Measurements from ENCODE around the gene NRXN3.

NRXN3 gene

DNA sequence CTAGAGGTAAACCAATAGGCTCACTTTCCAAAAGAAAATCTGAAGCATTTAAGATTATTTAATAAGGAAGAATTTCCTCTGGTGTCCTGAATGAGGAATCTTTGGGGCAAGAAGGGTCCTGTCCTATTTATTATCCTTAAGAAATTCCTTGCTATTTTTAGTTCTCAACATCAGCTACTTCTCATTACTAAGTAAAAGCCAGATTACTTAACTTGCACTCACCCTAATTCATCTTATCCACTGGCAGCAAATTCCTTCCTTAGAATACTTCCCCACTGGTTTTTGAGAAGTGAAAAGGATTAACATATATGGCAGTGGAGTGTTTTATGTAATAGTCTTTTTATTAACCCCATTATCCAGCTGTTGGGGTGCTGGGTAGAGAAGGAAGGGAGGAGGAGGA is 1273.4 kb downstream of the NRXN3 start:
- DNase-seq = no peak

DNA sequence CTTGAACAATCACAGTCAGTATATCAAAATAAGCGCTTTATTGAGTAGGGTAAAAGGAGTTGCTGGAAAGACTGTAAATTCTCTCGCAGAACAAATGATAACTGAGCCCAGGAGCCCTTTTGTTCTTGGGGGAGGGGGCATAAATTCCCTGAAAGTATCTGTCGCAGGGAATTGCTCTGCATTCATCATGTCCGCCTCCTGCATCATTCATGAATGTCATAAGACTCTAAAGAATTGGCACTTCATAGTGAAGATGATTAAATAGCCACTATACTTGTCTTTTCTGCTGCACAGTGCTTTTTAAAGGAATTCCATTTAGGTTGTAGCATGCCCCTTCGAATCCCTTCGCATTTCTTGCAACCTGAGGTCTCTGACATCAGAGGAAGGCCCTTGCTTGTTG is 1278.8 kb downstream of the NRXN3 start:
- no peak for DNase-seq

DNA sequence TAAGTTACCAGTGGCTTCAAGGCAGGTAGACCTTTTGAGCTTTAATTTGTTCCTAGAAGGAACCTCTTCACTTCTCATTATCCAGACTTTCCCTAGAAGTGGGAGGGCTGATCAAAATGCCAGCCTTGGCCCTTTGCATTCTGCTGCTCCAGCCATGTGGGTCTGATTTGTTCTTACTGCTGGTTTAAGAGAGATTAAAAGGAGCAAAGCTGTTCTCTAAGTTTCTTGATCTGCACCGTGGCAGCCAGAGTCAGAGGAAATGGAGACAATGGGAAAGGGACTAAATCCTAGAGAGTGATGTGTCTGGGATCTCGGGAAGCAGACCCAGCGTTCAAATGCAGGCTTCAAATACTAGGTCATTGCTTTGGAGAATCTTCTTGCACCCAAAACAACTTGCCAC is 1281.4 kb downstream of the NRXN3 start:
- no peak for DNase-seq

DNA sequence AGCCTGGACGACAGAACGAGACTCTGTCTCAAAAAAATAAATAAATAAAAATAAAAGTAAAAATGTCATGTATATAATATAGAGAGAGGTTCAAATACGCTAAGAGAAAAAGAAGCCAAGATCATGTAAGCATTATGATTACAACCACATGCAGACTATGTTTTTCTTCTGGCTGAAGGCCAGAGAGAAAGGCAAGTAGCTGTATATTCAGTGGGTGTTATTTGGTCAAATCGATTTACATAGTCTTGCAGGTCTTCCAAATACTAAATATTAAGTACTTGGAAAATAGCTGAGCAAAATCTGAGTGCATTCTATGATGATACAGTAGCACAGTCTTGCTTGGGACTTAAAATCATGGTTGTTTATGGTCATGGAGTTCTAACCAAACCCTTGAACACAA is 1283.1 kb downstream of the NRXN3 start:
- no peak for DNase-seq

DNA sequence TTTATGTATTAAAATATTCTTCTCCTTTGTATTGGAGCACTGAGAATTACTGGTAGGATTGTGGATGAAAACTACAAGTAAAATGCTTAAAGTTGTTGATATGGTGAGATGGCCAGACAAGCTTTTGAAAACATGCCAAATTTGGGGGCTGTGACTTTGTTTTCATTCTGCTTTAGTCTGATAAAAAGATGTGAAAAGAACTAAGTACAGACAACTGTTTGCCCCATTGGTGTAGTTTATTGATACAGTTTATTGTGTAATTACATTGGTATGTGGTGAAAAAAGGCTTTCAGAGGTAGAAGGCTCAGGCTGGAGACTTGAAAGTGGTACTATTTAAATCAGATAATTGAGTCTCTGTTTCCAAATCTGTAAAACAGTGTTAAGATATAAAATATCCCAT is 1294.3 kb downstream of the NRXN3 start:
- DNase-seq = no peak

DNA sequence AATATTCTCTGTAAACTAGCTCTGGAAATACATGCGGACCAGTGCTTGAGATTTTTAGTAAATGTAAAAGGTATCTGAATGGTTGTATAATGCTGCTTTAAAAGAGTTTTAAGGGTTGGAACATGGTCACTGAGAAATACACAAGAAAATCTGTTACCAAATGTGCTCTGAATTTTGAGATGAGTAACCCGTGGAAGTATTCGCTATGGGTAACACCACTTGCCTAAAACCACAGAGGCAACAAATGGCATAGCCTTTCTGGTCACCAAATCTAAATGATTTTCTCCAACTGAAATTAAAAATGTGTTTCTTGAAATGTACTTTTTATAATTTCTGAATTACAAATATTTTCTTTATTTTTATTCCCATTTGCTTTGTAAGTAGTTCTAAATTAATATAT is 1295.5 kb downstream of the NRXN3 start:
- no peak for DNase-seq

DNA sequence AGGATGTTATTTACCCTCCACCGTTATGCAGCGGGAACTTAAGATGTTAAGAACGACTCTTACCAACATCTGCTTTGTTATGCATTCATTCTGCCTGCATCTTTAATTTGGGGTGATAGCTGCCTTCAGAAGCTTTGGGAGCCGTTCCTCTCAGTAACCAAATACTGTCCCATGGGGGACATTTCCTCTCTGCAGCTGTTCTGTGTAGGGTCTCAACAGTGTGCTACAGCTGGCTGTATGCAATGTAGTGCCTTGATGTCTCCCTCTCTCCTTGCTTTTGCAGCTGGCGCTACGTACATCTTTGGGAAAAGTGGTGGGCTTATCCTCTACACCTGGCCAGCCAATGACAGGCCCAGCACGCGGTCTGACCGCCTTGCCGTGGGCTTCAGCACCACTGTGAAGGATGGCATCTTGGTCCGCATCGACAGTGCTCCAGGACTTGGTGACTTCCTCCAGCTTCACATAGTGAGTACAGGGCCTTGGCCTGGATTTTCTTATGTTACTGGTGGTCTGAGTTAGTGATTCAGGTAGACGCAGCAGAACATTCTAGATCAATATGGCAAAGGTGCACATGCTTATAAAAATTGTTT is 1296.9 kb downstream of the NRXN3 start:
- no peak for DNase-seq

DNA sequence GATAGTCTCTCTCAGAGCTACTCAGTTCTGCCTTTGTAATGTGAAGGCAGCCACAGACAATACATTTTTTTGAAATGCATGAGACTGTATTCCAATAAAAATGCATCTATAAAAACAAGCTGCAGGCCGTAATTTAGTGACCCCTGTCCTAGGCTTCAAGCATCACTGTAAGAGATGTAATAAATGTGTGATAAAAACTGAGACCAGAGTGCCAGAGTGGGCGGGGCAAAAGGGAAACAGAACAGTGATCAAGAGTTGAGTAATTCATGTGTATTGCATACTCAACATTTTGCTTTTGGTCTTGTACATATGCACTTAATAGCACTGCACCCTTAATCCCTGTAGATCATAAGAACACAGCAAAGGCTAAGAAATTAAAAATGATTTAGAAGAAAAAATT is 1297.7 kb downstream of the NRXN3 start:
- DNase-seq = no peak

DNA sequence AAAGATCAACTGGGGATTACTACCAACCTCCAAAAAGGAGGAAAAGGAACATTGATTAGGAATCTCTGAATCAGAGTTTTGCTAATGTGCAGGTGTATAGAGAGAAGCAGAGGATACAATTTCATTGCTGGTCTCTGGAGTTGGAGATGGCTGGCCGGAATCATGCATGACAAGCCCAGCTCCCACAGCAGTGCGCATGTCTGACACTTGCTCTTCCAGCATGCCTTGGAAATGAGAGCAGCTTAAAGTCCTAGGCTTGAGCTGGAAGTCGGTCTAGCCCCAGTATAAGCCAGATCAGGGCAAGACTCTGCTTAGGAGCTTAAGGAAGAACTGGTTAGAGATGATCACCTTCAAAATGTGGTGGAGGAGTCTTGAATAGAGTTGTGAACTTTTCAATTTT is 1298.3 kb downstream of the NRXN3 start:
- DNase-seq = no peak

DNA sequence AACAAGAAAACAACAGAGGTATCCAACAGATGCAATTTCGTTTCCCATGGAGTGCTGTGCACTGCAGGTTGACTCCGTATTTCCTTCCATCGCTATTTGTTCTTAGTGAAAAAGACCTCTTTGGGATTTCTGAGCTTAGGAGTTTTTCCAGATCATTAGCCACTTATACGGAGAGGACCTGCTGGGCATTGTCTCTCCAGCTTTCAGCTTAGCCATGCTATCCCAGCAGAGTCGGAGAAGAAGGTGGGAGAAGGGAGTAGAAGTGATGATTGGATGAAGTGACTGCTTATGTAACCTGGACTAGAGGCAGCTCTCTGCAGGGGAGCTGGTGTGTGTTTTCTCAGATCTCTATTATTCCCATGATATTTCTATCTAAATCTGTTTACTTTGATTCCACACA is 1303.5 kb downstream of the NRXN3 start:
- DNase-seq = no peak

DNA sequence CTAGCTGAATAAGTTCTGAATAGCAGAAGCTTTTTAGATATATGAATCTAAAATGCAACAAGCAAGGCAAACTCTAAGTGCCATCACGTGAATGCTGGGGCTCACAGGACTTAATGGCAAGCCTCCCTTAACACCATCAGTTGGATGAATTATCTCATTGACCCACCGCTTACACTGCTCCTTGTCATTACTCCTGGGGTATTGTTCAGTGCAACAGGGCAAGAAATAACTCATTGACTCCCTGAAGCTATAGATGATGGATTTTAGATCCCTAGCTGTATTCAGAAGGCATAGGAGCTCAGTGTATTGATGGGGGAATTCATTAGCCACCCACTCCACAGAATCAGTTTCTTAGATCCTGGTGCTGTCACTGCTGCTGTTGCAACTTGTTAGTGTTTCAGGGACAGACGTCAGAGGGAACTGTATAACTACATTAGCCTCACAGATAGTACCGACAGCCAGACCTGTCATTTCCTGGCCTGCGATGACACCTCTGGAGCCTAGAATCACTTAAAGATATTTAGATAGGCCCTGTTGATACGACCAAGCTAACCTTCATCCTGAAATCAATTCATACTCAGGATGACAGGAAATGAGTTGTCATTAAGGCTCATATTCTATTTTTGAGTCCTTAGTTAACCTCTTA is 1305.8 kb downstream of the NRXN3 start:
- DNase-seq = no peak

DNA sequence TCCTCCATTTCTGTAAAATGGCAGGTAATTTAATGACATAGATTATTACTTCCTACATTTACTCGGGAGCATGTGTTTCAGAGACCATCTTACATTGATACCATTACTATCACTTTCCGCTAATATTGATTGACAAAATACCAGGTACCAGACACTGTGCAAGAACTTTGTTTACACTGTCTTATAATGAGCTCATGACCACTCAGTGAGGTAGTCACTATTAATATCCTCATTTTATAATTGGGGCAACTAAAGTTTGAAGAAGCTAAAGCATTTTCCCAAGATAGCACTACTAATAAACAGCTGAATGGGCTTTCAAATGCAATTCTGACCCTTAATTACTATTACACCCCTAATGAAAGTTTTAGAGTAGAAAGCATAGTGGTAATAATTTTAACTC is 1306.4 kb downstream of the NRXN3 start:
- no peak for DNase-seq

DNA sequence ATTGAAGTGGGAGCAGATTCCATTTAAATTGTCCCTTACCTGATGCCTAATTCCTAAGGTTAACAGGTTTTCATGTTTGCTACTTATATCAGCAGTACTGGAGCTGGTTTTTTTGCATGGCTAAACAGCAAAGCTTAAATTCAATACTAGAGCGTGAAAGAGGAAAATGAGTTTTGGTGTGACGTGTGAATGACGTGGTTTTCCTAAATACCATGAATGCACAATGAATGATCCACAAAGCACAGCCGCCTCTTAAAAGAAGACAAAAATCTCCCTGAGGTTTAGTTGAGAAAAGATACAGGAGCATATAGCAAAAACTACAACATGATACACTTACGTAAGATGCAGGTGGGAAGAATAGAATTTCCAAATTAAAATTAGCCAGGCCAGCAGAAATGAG is 1310.0 kb downstream of the NRXN3 start:
- no peak for DNase-seq

DNA sequence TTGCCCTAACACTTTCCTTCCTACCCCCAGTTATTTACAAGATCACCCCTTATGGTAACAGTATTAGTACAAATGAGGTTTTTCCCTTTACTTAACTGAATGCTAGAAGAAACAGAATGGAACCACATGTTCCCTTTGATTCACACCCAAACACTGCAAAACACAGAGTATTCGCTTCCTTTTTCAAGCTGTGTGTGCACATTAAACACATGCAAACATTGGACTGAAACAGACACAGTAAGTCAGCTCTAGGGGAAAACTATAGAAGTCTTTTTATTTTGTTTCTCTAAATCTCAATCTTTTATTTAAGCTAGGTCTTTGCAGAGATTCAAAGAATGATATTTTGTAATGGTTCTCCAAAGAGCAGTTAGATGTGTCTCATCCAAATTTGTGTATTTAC is 1312.7 kb downstream of the NRXN3 start:
- no peak for DNase-seq

DNA sequence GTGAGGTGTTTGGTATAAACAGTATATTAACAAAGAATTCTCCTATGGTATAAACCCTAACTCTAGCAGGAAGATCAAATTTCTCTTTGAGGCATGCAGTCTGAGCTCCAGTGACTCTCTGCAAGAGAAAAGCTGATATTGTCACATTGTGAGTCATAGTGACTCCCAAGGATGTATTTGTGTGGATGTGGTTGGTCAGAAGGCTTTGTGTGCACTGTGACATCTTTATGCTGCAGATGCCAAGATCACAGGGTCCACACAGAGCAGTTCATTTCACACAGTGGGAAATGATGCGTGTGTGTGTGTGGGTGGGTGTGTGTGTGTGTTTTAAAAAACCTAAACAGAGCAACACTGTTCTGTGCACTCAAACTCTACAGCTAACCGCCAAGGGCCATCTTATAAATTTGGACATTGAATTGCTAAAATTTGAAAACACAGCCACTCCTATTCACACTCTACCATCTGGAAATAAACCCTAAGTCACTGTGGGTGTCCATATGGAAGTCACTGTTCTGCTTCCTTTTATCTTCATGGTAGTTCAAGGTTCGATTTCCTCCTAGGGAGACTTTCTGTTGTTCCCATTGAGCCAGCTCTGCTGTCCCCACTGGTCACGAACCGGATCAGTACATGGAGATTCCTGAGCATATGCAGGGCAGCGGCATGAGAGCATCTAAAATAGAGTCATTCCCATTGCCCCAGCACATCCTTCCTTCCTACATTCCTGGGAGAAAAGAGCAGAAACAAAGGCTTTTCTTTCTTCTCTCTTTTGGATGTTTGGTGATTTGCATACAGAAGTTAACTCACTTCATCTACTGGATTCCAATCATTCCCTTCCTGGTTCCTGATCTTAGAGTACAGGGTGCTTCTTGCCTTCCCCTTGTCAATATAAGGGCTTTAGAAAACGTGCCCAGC is 1313.6 kb downstream of the NRXN3 start:
- DNase-seq = no peak

DNA sequence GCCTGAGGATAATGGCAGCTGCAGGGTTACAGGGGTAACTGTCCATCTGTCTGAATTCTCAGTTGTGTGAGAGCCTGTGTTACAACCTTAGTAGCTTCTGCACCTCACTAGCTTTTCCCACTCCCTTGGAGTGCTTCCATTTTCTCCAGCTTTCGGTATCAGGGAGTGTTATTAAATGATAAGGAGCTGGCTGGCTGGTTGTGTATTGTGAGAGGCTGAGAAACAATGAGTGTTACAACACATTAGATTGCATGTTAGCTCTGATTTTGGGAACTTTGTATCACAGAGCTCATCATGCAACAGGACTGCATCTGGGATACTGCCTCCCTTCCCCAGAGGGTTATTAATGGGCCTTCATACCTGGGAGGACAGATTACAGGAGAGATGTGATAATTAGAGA is 1317.5 kb downstream of the NRXN3 start:
- no peak for DNase-seq

DNA sequence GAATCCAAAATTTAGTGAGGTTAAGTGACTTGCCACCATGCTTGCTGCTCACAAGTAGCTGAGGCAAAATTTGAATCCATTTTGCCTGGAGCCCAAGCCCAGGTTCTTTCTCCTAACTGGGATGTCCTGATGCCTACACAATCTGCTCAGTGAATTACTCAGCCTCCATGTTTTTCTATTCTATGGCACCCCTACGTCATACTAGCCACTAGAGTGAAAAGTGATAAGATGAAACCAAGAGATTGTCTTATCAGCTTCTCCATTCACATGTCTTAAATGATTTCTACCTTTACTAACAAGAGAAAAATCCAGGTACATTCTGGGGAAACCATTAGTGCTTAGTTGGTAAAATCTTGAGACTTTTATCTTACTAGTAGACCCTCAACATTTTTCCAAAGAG is 1321.0 kb downstream of the NRXN3 start:
- no peak for DNase-seq

DNA sequence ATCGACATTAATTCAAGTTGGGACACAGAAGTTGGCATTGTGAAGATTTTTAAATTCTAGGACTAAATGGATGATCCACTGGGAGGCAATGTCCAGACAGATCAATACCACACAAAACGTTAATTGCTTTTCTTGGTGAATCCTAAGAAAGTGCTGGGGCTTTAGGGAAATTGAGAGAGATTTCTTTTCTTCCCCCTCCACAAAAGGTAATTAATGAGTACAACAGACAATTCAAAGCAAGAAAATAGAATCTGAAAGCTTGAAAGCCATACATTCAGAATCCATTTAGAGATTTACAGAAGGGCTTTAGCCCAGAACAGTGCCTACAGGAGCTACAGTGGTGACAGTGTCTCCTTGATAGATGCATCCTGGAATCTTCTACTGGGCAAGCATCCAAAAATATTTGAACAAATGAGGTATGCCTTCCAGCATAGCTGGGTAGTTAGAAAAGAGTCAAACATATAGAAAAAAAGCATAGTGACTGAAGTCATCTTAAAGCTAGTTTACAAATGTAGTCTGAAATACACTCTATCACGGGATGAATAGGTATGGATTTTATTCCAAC is 1323.0 kb downstream of the NRXN3 start:
- no peak for DNase-seq

DNA sequence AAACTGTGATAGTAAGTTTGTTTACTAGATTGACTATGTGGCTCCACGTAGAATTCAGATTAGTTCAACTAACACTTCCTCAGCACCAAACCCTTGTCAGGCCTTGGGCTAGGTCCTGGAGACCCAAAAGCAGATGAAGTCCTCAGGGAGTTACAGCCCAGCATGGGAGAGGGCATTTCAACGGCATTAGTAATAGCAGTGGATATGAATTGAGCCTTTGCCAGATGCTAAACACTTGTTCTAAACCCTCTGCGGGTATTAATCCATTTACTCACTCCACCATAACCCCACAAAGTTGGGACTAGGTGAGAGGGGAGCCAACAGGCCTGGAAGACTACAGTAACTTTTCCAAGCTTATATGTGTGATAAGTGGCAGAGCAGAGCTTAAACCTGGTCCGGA is 1326.5 kb downstream of the NRXN3 start:
- DNase-seq = no peak

DNA sequence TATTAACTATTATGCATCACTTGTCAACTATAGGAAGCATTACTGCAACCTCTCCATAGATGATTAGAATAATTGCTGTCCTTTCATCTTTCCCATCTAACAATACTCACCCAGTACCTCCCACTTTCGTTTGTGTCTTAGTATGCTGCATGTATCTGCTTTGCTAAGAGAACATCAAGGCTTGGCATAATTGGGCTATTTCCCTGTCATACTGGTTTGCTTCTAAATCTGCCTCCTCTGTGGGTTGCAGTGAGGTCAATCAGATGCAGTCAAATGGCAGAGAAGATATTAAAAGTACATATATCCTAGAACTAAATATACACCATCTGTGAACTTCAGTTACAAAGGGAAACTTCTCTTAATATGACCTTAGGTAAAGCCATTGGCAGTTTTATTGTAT is 1330.3 kb downstream of the NRXN3 start:
- DNase-seq = no peak

DNA sequence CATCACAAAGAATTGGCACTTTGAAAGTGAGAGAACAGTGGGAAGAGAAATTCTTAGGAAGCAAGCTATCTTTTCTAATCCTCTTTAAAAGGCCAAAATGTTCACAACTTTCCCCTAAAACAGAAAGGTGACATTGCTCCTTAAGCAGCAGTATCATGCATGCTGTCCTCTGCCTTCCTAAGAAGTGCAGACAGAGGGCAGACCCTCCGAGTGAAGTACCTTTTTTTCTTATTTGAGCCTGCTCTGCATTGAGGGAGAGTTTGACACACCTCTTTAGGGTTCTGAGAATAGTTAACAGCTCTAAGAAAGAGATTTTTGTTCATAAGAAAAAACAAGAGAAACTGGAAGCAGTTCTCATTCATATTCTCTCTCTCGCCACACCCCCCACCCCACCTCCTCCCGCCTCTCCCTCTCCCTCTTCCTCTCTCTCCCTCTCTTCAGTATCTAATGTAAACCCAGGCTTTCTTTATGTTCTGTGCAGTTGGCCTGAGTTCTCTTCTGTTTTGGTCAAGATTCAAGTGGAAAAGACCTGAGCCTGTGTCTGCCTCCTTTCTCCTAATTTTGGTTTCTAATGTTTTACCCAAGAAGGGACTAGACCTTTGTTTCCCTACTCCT is 1332.1 kb downstream of the NRXN3 start:
- no peak for DNase-seq

DNA sequence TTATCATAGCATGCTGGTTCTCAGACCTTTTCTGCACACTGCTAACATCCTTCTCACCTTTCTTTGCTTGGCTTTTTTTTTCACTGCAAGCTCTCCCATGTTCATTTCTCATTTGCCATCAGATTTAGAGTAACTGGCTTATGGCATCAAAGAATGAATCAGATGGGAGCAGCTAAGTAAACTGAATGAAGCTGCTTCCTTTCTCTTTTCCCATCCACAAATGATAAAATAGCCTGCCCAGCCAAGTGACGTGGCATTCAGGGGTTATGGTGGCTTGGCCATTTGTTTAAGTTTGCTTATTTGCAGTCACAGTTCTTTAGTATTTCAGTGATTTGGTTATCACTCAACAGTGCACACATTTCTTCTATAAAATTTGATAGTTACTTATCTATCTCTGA is 1332.6 kb downstream of the NRXN3 start:
- DNase-seq = no peak

DNA sequence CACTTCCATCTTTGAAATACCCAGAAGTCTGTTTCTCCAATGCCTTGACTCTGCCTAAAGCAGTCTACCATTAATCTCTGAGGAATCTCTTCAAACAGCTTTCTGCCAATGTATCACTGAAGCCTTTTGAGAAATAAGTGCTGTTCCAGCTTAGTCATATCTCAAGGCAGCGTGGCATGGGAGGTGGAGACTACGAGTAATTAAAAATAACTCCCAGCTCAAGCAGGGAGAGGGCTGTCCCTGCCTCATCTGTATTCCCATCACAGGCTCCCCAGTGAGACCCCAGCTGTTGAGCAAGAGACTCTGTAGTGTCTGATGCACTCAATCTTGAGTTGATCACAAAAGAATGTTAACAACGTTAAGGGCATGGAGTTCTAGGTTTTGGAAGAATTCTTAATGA is 1340.5 kb downstream of the NRXN3 start:
- no peak for DNase-seq
